CD4-positive, alpha-beta memory T cell (primary cell): ENCODE measurements around the gene AVL9. TPM values are rescaled to one million over a fixed set of nuclear protein-coding genes. Genes with fewer than 3 reads are reported as not detected.
"Not testable (repeated sequence)": the region's sequence is repeated elsewhere in the genome, so short reads cannot be mapped to it uniquely, and the experiment has no call there.

Experiments
- CTCF ChIA-PET: fragments of 350-600 bp; sonication (Branson Sonifier 250); formaldehyde crosslinking; loops from one replicate; lab custom pipeline; 2021; ENCODE audit warnings: inconsistent platforms; ENCODE audit not compliant: partially characterized antibody; lab: Charles Lee
- POLR2A ChIA-PET: fragments of 350-600 bp; sonication (Branson Sonifier 250); formaldehyde crosslinking; loops from one replicate; lab custom pipeline; 2021; ENCODE audit not compliant: partially characterized antibody; lab: Charles Lee
- DNase-seq, 5 donors: peaks; one replicate each; pipeline versions ENCODE4 v3.0.0 to v3.0.0-alpha.2; 2020 to 2022; ENCODE audit warnings: mixed read lengths in 1 of 5
- H3K27ac ChIP-seq: one replicate; pipeline ENCODE4 v1.7.0; 2013; ENCODE audit warnings: low read depth, low read length
- H3K27me3 ChIP-seq: 2 replicates; pipeline ENCODE4 v1.7.0; 2013; ENCODE audit warnings: mild to moderate bottlenecking, low read length, moderate library complexity; ENCODE audit not compliant: insufficient read depth
- H3K36me3 ChIP-seq: 2 replicates; pipeline ENCODE4 v1.7.0; 2013; ENCODE audit warnings: mild to moderate bottlenecking, low read length, moderate library complexity; ENCODE audit not compliant: insufficient read depth
- H3K4me1 ChIP-seq: 2 replicates; pipeline ENCODE4 v1.7.0; 2013; ENCODE audit warnings: mild to moderate bottlenecking, low read length, moderate library complexity; ENCODE audit not compliant: insufficient read depth
- H3K4me3 ChIP-seq, 2 donors: one replicate each; pipeline ENCODE4 v1.7.0; 2013; ENCODE audit warnings: low read length in 2 of 2, mild to moderate bottlenecking in 1 of 2
- H3K9me3 ChIP-seq, 2 donors: one replicate each; pipeline ENCODE4 v1.7.0; 2013; ENCODE audit warnings: low read length in 2 of 2, control low read depth in 1 of 2; ENCODE audit not compliant: control insufficient read depth in 1 of 2
- H3K27ac Mint-ChIP-seq, 7 donors: one replicate each; pipeline ENCODE4 v1.8.0; 2020 to 2021; ENCODE audit warnings: mixed read lengths in 7 of 7, mild to moderate bottlenecking in 6 of 7, inconsistent platforms in 3 of 7, moderate library complexity in 3 of 7
- H3K27me3 Mint-ChIP-seq, 2 donors: one replicate each; pipeline ENCODE4 v1.8.0; 2020 to 2021; ENCODE audit warnings: mixed read lengths in 2 of 2
- H3K36me3 Mint-ChIP-seq, 2 donors: one replicate each; pipeline ENCODE4 v1.8.0; 2020 to 2021; ENCODE audit warnings: mixed read lengths in 2 of 2, inconsistent platforms in 1 of 2, mild to moderate bottlenecking in 1 of 2
- H3K4me1 Mint-ChIP-seq, 4 donors: one replicate each; pipeline ENCODE4 v1.8.0; 2020 to 2021; ENCODE audit warnings: mixed read lengths in 4 of 4, mild to moderate bottlenecking in 1 of 4
- H3K4me3 Mint-ChIP-seq, 8 donors: one replicate each; pipeline ENCODE4 v1.8.0; 2020 to 2021; ENCODE audit warnings: mixed read lengths in 8 of 8, mild to moderate bottlenecking in 7 of 8, moderate library complexity in 6 of 8, inconsistent platforms in 3 of 8
- H3K9me3 Mint-ChIP-seq, 8 donors: one replicate each; pipeline ENCODE4 v1.8.0; 2020 to 2021; ENCODE audit warnings: mixed read lengths in 8 of 8, mild to moderate bottlenecking in 5 of 8, inconsistent platforms in 3 of 8, moderate library complexity in 1 of 8
- intact Hi-C: fragments of 100-400 bp; cut with micrococcal nuclease; formaldehyde crosslinking; loops from one replicate; pipeline ENCODE4 v1.15.1; 2023
- polyA plus RNA-seq, 2 donors: library from polyadenylated mRNA; unstranded; fragments of 300-500 nt; fragmentation: Illumina TruSeq; gene quantifications; one replicate each; pipeline ENCODE4 v1.2.3, GENCODE V29; 2021
- total RNA-seq, 2 experiments: library from RNA; stranded (reverse); gene quantifications; one replicate each; pipeline ENCODE4 v1.2.3, GENCODE V29; 2021

Gene AVL9
- total and polyA plus RNA-seq, 4 experiments from 2014 or later, result 9.0 to 40.6 (median 26.4) TPM

DNA sequence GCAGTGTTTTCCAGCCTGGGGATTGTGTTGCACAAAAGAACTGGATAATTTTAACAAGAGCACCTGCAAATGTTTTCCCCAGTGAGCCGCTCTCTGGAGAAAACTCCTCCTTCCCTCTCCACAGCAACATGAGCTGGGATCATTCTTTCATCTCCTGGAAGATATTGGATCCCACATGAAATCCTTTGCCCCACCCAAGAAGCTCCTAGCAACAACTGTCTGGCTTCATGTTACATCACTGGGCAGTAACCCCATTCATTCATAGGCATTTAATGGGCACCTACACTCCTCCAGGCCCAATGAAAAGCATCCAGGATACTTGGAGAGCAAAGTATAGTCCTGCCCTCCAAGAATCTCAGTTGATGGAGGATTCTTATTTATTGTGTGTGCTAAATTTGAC is 32.3 kb upstream of the AVL9 start:
- H3K27me3 ChIP-seq, result no peaks in the 10 kb centered on the region

DNA sequence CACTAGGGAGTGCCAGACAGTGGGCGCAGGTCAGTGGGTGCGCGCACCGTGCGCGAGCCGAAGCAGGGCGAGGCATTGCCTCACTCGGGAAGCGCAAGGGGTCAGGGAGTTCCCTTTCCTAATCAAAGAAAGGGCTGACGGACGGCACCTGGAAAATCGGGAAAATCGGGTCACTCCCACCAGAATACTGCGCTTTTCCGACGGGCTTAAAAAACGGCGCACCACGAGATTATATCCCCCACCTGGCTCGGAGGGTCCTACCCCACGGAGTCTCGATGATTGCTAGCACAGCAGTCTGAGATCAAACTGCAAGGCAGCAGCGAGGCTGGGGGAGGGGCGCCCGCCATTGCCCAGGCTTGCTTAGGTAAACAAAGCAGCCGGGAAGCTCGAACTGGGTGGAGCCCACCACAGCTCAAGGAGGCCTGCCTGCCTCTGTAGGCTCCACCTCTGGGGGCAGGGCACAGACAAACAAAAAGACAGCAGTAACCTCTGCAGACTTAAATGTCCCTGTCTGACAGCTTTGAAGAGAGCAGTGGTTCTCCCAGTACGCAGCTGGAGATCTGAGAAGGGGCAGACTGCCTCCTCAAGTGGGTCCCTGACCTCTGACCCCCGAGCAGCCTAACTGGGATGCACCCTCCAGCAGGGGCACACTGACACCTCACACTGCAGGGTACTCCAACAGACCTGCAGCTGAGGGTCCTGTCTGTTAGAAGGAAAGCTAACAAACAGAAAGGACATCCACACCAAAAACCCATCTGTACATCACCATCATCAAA is 30.5 kb upstream of the AVL9 start:
- H3K27ac Mint-ChIP-seq, H3K4me3 Mint-ChIP-seq, CTCF ChIA-PET, H3K36me3 ChIP-seq, H3K4me1 ChIP-seq, H3K9me3 ChIP-seq, H3K9me3 Mint-ChIP-seq, DNase-seq, H3K27me3 ChIP-seq, H3K27me3 Mint-ChIP-seq, POLR2A ChIA-PET, intact Hi-C loops, H3K27ac ChIP-seq, H3K4me3 ChIP-seq, H3K36me3 Mint-ChIP-seq, H3K4me1 Mint-ChIP-seq: not testable (repeated sequence)

More for the DNA sequence above, 32.3 kb upstream of the AVL9 start:
- CTCF ChIA-PET, result no interaction called here
- Mint-ChIP-seq H3K9me3 (no peaks in the 10 kb centered on the region), H3K4me1 (no peaks in the 10 kb centered on the region), H3K36me3 (no peaks in the 10 kb centered on the region), H3K4me3 (no peak overlapping the region), H3K27me3 (peaks cover 4 to 7% of the 10 kb centered on the region in 2 donors), H3K27ac (no peak overlapping the region)
- DNase-seq, result no peak
- H3K36me3 ChIP-seq, result no peaks in the 10 kb centered on the region
- H3K27ac ChIP-seq, result no peak overlapping the region
- H3K4me3 ChIP-seq, result no peak overlapping the region
- no peaks in the 10 kb centered on the region for H3K4me1 ChIP-seq
- no peaks in the 10 kb centered on the region for H3K9me3 ChIP-seq
- intact Hi-C loops, result no loop called here
- POLR2A ChIA-PET, result no interaction called here

GRCh38 chr7:32470004-32470403 is 25.3 kb upstream of the AVL9 start:
- H3K4me3 Mint-ChIP-seq, H3K9me3 Mint-ChIP-seq, POLR2A ChIA-PET, CTCF ChIA-PET, intact Hi-C loops, H3K4me3 ChIP-seq, DNase-seq, H3K27me3 ChIP-seq, H3K4me1 Mint-ChIP-seq, H3K4me1 ChIP-seq, H3K36me3 ChIP-seq, H3K27ac ChIP-seq, H3K27me3 Mint-ChIP-seq, H3K27ac Mint-ChIP-seq, H3K9me3 ChIP-seq, H3K36me3 Mint-ChIP-seq: not testable (repeated sequence)

DNA sequence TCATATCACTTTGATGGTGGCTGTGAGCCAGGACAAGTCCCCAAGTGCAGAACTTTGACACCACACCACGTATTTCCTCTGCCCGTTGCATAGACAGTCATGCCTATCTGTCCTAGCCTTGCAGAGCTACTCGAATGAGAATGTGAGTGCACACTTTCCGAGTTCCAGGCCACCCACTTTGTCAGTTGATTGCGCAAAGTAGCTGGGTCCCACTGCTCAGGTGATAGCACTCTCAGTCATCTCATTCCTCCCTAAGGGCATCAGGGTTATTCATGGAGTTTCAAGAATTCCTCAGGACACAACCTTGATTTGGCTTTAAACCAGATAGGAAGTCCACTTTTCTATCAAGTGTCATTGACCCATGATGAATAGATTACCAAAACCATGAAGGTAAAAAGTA is 24.4 kb upstream of the AVL9 start:
- Mint-ChIP-seq H3K27ac (no peak overlapping the region), H3K9me3 (peaks cover 0 to 2% (median 0%) of the 10 kb centered on the region in 8 donors), H3K4me3 (no peak overlapping the region), H3K27me3 (peaks cover 0 to 4% of the 10 kb centered on the region in 2 donors), H3K36me3 (no peaks in the 10 kb centered on the region), H3K4me1 (no peaks in the 10 kb centered on the region)
- Histone ChIP-seq H3K27ac (no peak overlapping the region), H3K9me3 (no peaks in the 10 kb centered on the region), H3K27me3 (no peaks in the 10 kb centered on the region), H3K4me1 (no peaks in the 10 kb centered on the region), H3K36me3 (no peaks in the 10 kb centered on the region), H3K4me3 (no peak overlapping the region)
- ChIA-PET POLR2A (no interaction called here), CTCF (no interaction called here)
- DNase-seq, result no peak
- intact Hi-C loops, result no loop called here

DNA sequence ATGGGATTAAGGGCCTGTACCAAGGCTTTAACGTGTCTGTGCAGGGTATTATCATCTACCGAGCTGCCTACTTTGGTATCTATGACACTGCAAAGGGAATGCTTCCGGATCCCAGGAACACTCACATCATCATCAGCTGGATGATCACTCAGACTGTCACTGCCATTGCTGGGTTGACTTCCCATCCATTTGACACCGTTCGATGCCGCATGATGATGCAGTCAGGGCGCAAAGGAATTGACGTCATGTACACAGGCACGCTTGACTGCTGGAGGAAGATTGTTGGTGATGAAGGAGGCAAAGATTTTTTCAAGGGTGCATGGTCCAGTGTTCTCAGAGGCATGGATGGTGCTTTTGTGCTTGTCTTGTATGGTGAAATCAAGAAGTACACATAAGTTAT is 23.3 kb upstream of the AVL9 start:
- Histone ChIP-seq H3K4me1 (no peaks in the 10 kb centered on the region), H3K4me3 (no peak overlapping the region), H3K27me3 (no peaks in the 10 kb centered on the region), H3K36me3 (no peaks in the 10 kb centered on the region), H3K9me3 (no peaks in the 10 kb centered on the region), H3K27ac (no peak overlapping the region)
- Mint-ChIP-seq H3K9me3 (peaks cover 0 to 2% (median 0%) of the 10 kb centered on the region in 8 donors), H3K4me3 (no peak overlapping the region), H3K27ac (no peak overlapping the region), H3K27me3 (peaks cover 0 to 4% of the 10 kb centered on the region in 2 donors), H3K4me1 (no peaks in the 10 kb centered on the region), H3K36me3 (no peaks in the 10 kb centered on the region)
- intact Hi-C loops, result no loop called here
- DNase-seq, result no peak
- CTCF ChIA-PET, result no interaction called here
- POLR2A ChIA-PET, result no interaction called here

- CTCF ChIA-PET, result no interaction called here
- H3K27ac Mint-ChIP-seq, result no peak overlapping the region
- no peak overlapping the region for H3K4me3 ChIP-seq
- H3K27me3 ChIP-seq, result no peaks in the 10 kb centered on the region
- H3K27ac ChIP-seq, result no peak overlapping the region
- no peak overlapping the region for H3K4me3 Mint-ChIP-seq
- H3K9me3 ChIP-seq, result no peaks in the 10 kb centered on the region
- H3K4me1 ChIP-seq, result no peaks in the 10 kb centered on the region
- POLR2A ChIA-PET, result no interaction called here
- H3K27me3 Mint-ChIP-seq, result peaks cover 0 to 4% of the 10 kb centered on the region in 2 donors
- no peaks in the 10 kb centered on the region for H3K36me3 ChIP-seq
- no peaks in the 10 kb centered on the region for H3K36me3 Mint-ChIP-seq
- H3K9me3 Mint-ChIP-seq, result peaks cover 0 to 2% (median 0%) of the 10 kb centered on the region in 8 donors
- H3K4me1 Mint-ChIP-seq, result no peaks in the 10 kb centered on the region
- DNase-seq, result no peak
- intact Hi-C loops, result no loop called here
Observed at GRCh38 chr7:32474008-32474407, 21.3 kb upstream of the AVL9 start.

DNA sequence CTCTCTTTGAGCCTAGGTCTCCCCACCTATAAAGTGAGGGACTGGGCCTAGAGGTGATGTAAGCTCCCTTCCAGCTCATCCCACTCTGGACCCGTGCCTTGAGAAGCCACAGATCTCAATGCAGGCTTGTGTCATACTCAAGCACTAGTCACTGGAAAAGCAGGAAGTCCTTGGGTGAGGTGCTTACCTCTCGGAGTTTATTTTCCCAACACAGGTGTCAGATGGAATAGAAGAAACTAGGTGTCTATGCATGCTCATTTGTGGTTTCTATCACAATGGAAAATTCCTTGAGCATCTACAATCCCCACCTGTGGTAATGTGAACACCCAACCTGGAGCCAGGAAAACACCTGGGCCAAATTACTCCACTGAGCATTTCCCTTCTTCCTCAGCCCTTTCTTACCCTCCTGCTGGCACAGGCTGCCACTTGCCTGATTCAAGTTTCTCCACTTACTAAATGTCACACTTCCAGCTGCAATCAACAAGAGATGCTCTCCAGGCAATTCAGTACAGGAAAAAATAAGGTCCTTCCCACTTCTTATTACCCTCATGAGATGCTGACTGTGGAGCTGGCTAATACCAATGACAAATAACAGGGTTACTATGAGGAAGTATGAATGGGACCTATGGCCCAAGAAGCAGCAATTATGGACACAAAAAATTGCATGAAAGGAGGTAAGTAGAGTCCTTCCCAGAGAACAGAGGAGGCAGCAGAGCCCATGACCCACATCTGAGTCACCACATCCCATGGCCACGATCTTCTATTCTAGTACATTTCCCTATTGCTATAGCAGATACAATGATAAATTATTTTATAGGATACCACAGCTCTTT is 18.3 kb upstream of the AVL9 start:
- H3K4me1 ChIP-seq, result no peaks in the 10 kb centered on the region
- no peak for DNase-seq
- H3K4me3 ChIP-seq, result no peak overlapping the region
- ChIA-PET CTCF (no interaction called here), POLR2A (no interaction called here)
- H3K9me3 ChIP-seq, result no peaks in the 10 kb centered on the region
- no peaks in the 10 kb centered on the region for H3K9me3 Mint-ChIP-seq
- H3K36me3 Mint-ChIP-seq, result no peaks in the 10 kb centered on the region
- no peaks in the 10 kb centered on the region for H3K36me3 ChIP-seq
- H3K4me1 Mint-ChIP-seq, result no peaks in the 10 kb centered on the region
- no peak overlapping the region for H3K4me3 Mint-ChIP-seq
- H3K27me3 ChIP-seq, result no peaks in the 10 kb centered on the region
- no peak overlapping the region for H3K27ac Mint-ChIP-seq
- H3K27me3 Mint-ChIP-seq, result peaks cover 0 to 2% of the 10 kb centered on the region in 2 donors
- no peak overlapping the region for H3K27ac ChIP-seq
- intact Hi-C loops, result no loop called here
